HG02884 (cell line): ENCODE data around the gene LGI1.

ENCODE experiments used
- ATAC-seq: cut with Tn5 transposase; IDR thresholded peaks from one replicate; pipeline ENCODE4 v1.9.1; 2021; ENCODE audit warnings: mild to moderate bottlenecking, moderate library complexity; ENCODE audit not compliant: unreplicated experiment

The LGI1 gene

DNA sequence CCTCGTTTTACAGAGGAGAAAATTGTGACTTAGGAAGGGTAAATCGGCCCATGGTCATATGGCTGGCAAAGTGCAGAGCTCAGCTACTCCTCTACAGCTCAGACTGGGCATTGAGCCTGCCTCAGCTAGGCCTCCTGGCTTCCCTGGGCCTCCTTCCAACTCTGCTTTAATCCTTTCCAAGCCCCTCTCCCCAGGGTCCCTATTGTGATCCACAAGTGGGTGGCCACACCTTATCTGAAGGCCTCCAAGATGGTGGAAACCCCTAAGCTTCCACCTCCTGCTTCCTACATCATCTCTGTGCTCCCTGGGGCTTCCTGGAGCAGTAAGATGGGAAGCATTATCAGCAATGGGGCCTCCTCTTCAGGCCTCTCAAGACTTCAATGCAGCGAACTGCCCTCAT is 3.0 kb upstream of the LGI1 start:
- ATAC-seq, result no peak

GRCh38 chr10:93755443-93756116 is 2.2 kb upstream of the LGI1 start:
- ATAC-seq, result no peak

DNA sequence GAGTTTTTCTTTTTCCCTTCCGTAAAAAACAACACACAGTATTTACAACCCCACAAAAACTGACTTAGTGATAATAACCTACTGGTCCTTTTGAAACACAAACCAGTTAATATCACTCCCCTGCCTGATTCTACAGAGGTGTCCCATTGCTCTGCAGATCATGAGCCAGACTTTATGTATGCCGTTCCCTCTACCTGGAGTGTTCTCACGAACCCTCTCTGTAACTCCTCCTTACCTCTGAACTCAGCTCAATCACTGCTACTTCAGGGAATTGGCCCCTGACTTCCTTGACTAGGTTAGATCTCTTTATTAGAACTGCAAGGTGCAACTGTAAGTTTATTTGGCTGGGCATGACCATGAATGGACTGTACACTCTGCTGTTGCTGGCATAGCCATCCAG is 1.6 kb upstream of the LGI1 start:
- no peak for ATAC-seq

- no peak for ATAC-seq
Measured at GRCh38 chr10:93757136-93757535, 600 bp upstream of the LGI1 start.

GRCh38 chr10:93758508-93758885 is 761 bp downstream of the LGI1 start:
- no peak for ATAC-seq

- no peak for ATAC-seq
Measured at GRCh38 chr10:93758891-93759410, 1.2 kb downstream of the LGI1 start.

GRCh38 chr10:93760490-93760889 is 2.8 kb downstream of the LGI1 start:
- ATAC-seq, result no peak

GRCh38 chr10:93762979-93763391 is 5.2 kb downstream of the LGI1 start:
- peak; percentile 52 for ATAC-seq

- no peak for ATAC-seq
Measured at GRCh38 chr10:93766918-93767317, 9.2 kb downstream of the LGI1 start.

GRCh38 chr10:93767724-93768399 is 10.1 kb downstream of the LGI1 start:
- ATAC-seq, result no peak

DNA sequence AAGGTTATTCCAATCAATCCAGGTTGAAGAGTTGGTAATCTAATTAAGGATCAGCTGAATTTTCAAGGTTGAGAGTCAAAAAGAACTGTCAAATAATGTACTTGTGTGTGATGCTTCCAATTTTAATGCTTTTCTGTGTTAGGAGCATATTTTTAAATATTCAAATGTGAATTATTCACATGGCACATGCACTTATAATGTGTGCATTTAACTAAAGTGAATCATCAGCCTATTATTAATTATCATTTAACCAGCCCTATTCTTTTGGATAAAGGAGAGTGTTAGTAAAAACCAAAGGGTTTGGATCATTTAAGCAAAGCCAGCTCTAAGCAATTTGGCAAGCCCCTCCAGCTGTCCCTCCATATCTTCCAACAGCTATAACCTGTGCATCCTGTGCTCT is 11.2 kb downstream of the LGI1 start:
- no peak for ATAC-seq

DNA sequence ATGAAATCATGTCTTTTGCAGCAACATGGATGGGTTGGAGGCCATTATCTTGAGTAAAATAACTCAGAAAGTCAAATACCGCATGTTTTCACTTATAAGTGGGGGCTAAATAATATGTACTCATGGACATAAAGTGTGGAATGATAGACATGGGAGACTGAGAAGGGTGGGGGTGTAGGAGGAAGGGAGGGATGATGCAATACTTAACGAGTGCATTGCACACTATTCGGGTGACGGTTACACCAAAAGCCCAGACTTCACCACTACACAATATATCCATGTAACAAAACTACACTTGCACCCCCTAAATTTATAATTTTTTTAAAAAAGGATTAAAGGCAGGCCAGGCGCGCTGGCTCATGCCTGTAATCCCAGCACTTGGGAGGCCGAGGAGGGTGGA is 13.6 kb downstream of the LGI1 start:
- no peak for ATAC-seq

GRCh38 chr10:93773120-93773519 is 15.4 kb downstream of the LGI1 start:
- no peak for ATAC-seq

DNA sequence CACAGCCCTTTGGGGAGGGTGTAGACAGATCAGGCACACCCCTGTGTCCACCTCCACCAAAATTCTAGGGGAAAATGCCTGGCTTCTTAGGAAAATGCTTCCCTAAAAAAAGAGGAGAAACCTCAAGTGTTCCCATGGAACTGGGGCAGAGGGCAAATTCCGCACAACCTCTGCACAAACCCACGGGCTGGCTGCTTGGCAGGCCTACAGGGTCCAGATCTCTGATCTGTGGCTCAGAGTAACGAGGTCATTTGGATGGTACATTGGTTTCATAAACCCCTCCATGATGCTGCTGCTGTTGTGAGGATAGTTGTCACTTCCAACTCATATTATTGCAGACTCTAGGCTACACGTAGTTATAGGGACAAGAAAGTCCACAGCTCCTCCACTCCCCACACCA is 16.0 kb downstream of the LGI1 start:
- no peak for ATAC-seq

- no peak for ATAC-seq
Measured at GRCh38 chr10:93775356-93775755, 17.6 kb downstream of the LGI1 start.

GRCh38 chr10:93777092-93777491 is 19.4 kb downstream of the LGI1 start:
- no peak for ATAC-seq

GRCh38 chr10:93784059-93784458 is 26.3 kb downstream of the LGI1 start:
- no peak for ATAC-seq

GRCh38 chr10:93788413-93789208 is 30.9 kb downstream of the LGI1 start:
- no peak for ATAC-seq

GRCh38 chr10:93790439-93790838 is 32.7 kb downstream of the LGI1 start:
- ATAC-seq, result no peak

DNA sequence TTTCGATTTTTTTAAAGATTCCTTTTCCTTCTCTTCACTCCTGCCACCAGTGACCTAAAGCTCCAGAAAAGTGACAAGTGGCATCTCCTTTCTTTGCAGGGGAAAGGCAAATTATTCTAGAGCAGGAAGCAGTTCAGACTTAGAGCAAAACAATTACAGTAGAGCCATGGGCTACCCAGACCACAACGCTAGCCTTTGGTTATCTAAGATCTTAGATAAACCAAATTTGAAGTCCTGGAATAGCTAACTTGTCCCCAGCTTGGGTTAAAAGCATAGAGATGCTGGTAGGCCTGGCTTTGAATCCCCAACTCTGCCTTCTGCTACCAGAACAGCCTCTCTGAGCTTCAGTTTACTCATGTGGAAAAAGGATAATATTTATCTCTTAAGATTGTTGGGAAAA is 38.4 kb downstream of the LGI1 start:
- ATAC-seq, result no peak

GRCh38 chr10:93797825-93798224 is 40.1 kb downstream of the LGI1 start:
- no peak for ATAC-seq
